ENCODE data around the gene ZDHHC20.

ZDHHC20 gene

DNA sequence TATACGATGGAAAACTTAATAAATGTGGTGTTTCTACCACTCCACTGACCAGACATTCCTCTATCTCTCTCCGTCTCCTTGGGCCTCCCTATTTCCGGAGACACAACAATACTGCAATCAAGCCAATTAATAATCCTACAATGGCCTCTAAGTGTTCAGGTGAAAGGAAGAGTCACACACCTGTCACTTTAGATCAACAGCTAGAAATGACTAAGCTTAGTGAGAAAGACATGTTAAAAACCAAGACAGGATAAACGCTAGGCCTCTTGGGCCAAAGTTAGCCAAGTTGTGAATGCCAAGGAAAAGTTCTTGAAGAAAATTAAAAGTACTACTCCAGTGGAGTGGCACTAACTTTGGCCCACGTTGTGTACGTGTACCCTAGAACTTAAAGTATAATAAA, 22.5 kb downstream of the ZDHHC20 start:
- Histone ChIP-seq H3K36me3 (ENCODE audit: control insufficient read depth in 2 of 2, insufficient read depth in 1 of 2, low read length in 2 of 2) (no peaks in the 10 kb centered on the region), H3K4me3 (ENCODE audit: low read depth, low read length) (no peak overlapping the region), H3K9me3 (ENCODE audit: control insufficient read depth, insufficient read depth, low read depth, low read length) (no peaks in the 10 kb centered on the region), H3K27ac (ENCODE audit: extremely low read depth, low read depth, low read length) (no peak overlapping the region), H3K4me1 (ENCODE audit: control insufficient read depth, insufficient read depth, low read length) (no peaks in the 10 kb centered on the region)
- TF ChIP-seq HOXA7 (CRISPR knock-in tag; IDR thresholded peaks at IDR 0.05; ENCODE audit: borderline replicate concordance) (no peak), ZNF350 (tag by site-specific recombination; IDR thresholded peaks at IDR 0.05) (no peak), ZNF23 (tag by site-specific recombination; IDR thresholded peaks at IDR 0.05; ENCODE audit: borderline replicate concordance) (no peak), ZEB2 (tag by site-specific recombination; IDR thresholded peaks at IDR 0.05) (no peak), ZNF530 (tag by site-specific recombination; IDR thresholded peaks at IDR 0.05; ENCODE audit: low read depth) (no peak), ZNF146 (tag by site-specific recombination; IDR thresholded peaks at IDR 0.05) (no peak), ZNF529 (tag by site-specific recombination; IDR thresholded peaks at IDR 0.05; ENCODE audit: insufficient replicate concordance) (no peak), ZNF658 (tag by site-specific recombination; IDR thresholded peaks at IDR 0.05) (no peak), ZNF514 (tag by site-specific recombination; IDR thresholded peaks at IDR 0.05) (no peak), SP7 (tag by site-specific recombination; IDR thresholded peaks at IDR 0.05) (no peak), ZBTB21 (tag by site-specific recombination; IDR thresholded peaks at IDR 0.05) (no peak), YY2 (tag by site-specific recombination; IDR thresholded peaks at IDR 0.05) (no peak), ZNF133 (tag by site-specific recombination; IDR thresholded peaks at IDR 0.05) (no peak), ZNF707 (tag by site-specific recombination; IDR thresholded peaks at IDR 0.05) (no peak), ZBTB20 (tag by site-specific recombination; IDR thresholded peaks at IDR 0.05) (no peak), ZNF394 (tag by site-specific recombination; IDR thresholded peaks at IDR 0.05; ENCODE audit: borderline replicate concordance) (no peak), ZNF558 (tag by site-specific recombination; IDR thresholded peaks at IDR 0.05) (no peak)
- TF ChIP-seq, protein P1, sequence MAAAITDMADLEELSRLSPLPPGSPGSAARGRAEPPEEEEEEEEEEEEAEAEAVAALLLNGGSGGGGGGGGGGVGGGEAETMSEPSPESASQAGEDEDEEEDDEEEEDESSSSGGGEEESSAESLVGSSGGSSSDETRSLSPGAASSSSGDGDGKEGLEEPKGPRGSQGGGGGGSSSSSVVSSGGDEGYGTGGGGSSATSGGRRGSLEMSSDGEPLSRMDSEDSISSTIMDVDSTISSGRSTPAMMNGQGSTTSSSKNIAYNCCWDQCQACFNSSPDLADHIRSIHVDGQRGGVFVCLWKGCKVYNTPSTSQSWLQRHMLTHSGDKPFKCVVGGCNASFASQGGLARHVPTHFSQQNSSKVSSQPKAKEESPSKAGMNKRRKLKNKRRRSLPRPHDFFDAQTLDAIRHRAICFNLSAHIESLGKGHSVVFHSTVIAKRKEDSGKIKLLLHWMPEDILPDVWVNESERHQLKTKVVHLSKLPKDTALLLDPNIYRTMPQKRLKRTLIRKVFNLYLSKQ (tag by site-specific recombination; IDR thresholded peaks at IDR 0.05; ENCODE audit: borderline replicate concordance) = no peak
- TF ChIP-seq, protein P2, sequence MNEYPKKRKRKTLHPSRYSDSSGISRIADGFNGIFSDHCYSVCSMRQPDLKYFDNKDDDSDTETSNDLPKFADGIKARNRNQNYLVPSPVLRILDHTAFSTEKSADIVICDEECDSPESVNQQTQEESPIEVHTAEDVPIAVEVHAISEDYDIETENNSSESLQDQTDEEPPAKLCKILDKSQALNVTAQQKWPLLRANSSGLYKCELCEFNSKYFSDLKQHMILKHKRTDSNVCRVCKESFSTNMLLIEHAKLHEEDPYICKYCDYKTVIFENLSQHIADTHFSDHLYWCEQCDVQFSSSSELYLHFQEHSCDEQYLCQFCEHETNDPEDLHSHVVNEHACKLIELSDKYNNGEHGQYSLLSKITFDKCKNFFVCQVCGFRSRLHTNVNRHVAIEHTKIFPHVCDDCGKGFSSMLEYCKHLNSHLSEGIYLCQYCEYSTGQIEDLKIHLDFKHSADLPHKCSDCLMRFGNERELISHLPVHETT (tag by site-specific recombination; IDR thresholded peaks at IDR 0.05) = no peak
- CTCF ChIA-PET = interaction anchor here (0.7 to 1.0 kb wide), 2 partner anchors 41 to 52 kb away, joined by 4 read pairs; no protein-coding TSS in a partner anchor
- POLR2A ChIA-PET = no interaction called here

DNA sequence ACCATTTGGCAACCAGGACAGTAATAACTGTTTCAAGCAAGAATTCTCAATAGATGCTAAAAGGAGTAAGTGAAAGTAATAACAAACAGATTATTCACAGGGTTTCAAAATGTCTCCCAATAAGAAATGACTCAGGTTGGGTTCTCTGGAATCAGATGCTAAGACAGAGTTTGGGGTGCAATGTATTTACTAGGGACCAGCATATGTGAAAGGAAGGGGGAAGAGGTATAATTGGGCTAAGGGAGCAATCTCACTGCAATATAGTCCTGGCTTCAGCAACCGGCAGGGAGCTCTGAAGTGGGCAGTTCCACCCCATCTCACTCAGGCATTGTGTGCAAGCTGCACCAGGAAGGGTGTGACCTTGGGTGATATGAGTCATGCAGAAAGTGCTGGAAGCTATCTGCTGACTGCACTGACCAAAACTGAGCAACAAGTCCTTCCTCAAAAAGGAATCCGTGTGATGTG, 23.4 kb downstream of the ZDHHC20 start:
- Histone ChIP-seq H3K9me3 (ENCODE audit: control insufficient read depth, insufficient read depth, low read depth, low read length) (no peaks in the 10 kb centered on the region), H3K4me3 (ENCODE audit: low read depth, low read length) (no peak overlapping the region), H3K36me3 (ENCODE audit: control insufficient read depth in 2 of 2, insufficient read depth in 1 of 2, low read length in 2 of 2) (no peaks in the 10 kb centered on the region), H3K4me1 (ENCODE audit: control insufficient read depth, insufficient read depth, low read length) (no peaks in the 10 kb centered on the region), H3K27ac (ENCODE audit: extremely low read depth, low read depth, low read length) (no peak overlapping the region)
- TF ChIP-seq ZNF214 (tag by site-specific recombination; IDR thresholded peaks at IDR 0.05; ENCODE audit: borderline replicate concordance) (no peak), BCL11A (tag by site-specific recombination; IDR thresholded peaks at IDR 0.05; ENCODE audit: low read depth) (no peak), YY2 (tag by site-specific recombination; IDR thresholded peaks at IDR 0.05) (no peak)
- TF ChIP-seq, protein P3, sequence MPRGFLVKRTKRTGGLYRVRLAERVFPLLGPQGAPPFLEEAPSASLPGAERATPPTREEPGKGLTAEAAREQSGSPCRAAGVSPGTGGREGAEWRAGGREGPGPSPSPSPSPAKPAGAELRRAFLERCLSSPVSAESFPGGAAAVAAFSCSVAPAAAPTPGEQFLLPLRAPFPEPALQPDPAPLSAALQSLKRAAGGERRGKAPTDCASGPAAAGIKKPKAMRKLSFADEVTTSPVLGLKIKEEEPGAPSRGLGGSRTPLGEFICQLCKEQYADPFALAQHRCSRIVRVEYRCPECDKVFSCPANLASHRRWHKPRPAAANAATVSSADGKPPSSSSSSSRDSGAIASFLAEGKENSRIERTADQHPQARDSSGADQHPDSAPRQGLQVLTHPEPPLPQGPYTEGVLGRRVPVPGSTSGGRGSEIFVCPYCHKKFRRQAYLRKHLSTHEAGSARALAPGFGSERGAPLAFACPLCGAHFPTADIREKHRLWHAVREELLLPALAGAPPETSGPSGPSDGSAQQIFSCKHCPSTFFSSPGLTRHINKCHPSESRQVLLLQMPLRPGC (tag by site-specific recombination; IDR thresholded peaks at IDR 0.05) = no peak
- TF ChIP-seq, protein P4, sequence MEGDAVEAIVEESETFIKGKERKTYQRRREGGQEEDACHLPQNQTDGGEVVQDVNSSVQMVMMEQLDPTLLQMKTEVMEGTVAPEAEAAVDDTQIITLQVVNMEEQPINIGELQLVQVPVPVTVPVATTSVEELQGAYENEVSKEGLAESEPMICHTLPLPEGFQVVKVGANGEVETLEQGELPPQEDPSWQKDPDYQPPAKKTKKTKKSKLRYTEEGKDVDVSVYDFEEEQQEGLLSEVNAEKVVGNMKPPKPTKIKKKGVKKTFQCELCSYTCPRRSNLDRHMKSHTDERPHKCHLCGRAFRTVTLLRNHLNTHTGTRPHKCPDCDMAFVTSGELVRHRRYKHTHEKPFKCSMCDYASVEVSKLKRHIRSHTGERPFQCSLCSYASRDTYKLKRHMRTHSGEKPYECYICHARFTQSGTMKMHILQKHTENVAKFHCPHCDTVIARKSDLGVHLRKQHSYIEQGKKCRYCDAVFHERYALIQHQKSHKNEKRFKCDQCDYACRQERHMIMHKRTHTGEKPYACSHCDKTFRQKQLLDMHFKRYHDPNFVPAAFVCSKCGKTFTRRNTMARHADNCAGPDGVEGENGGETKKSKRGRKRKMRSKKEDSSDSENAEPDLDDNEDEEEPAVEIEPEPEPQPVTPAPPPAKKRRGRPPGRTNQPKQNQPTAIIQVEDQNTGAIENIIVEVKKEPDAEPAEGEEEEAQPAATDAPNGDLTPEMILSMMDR (tag by site-specific recombination; IDR thresholded peaks at IDR 0.05) = no peak
- CTCF ChIA-PET = no interaction called here
- POLR2A ChIA-PET = no interaction called here

Measured in HEK293 (cell line).